K562 (cell line): ENCODE results near the gene ZC3HAV1L. TPM values are rescaled to one million over a fixed set of nuclear protein-coding genes. Genes with fewer than 3 reads are reported as not detected.
A peak's percentile ranks its signal among the peaks of the same experiment; 100 is the strongest.

Experiments used
- ATAC-seq: fragments of 200-7000 bp; cut with Tn5 transposase; 3 replicates; pipeline ENCODE4 v1.9.1; 2020; ENCODE audit warnings: moderate library complexity
- BruUV-seq: library from RNA; stranded (reverse); fragments of 400-500 nt; replicated peaks from 2 replicates; lab custom pipeline; 2021; lab: Mats Ljungman, UMichigan
- CTCF ChIA-PET: fragments of 300-600 bp; formaldehyde crosslinking; extraction: SDS; loops from one replicate; lab custom pipeline; 2021; ENCODE audit warnings: low intra/inter-chr PET ratio; lab: Yijun Ruan, JAX
- POLR2A ChIA-PET: fragments of 300-600, 350-650 bp; sonication (Branson Sonifier 250); formaldehyde crosslinking; extraction: SDS; loops from one replicate; lab custom pipeline; 2021; ENCODE audit warnings: antibody characterized with exemption, inconsistent platforms; lab: Yijun Ruan, JAX
- DNase-seq, 4 experiments: peaks; one replicate each; pipeline versions ENCODE4 v3.0.0 to v3.0.0-alpha.2; 2011 to 2018; ENCODE audit warnings: low spot score in 3 of 4, mixed read lengths in 3 of 4; ENCODE audit errors: extremely low read depth in 1 of 4
- FAIRE-seq: peaks from 2 replicates; lab custom pipeline; 2011; peaks lifted over from hg19 to GRCh38; lab: Jason Lieb, UNC
- H2AFZ ChIP-seq: 2 replicates; pipeline ENCODE4 v1.6.0; 2011; ENCODE audit warnings: low read depth, low read length, control low read depth, inconsistent platforms
- H3K27ac ChIP-seq: fragments of 200-600 bp; 3 replicates; pipeline ENCODE4 v1.8.0; 2011; ENCODE audit warnings: low read depth, mild to moderate bottlenecking, control low read depth, inconsistent platforms, low read length, moderate library complexity, mixed read lengths; ENCODE audit errors: extremely low read depth
- H3K27me3 ChIP-seq, 2 experiments: fragments of 300-600 bp in 1 of 2; 2 replicates in 1 of 2; 3 replicates in 1 of 2; pipeline versions ENCODE4 v1.6.0 to v1.8.0; 2011; ENCODE audit warnings: inconsistent platforms in 2 of 2, low read length in 2 of 2, mild to moderate bottlenecking in 1 of 2, mixed read lengths in 1 of 2, moderate library complexity in 1 of 2; ENCODE audit not compliant: control insufficient read depth in 2 of 2, insufficient read depth in 2 of 2
- H3K36me3 ChIP-seq: fragments of 300-600 bp; 3 replicates; pipeline ENCODE4 v1.8.0; 2011; ENCODE audit warnings: mild to moderate bottlenecking, low read length, inconsistent platforms; ENCODE audit not compliant: control insufficient read depth, insufficient read depth
- H3K4me1 ChIP-seq, 2 experiments: fragments of 200-600 bp in 1 of 2; replicated peaks in 1 of 2; 2 replicates in 1 of 2; 3 replicates in 1 of 2; pipeline versions ENCODE4 v1.5.1 to v1.8.0; 2011; ENCODE audit warnings: inconsistent platforms in 2 of 2, low read length in 2 of 2, mild to moderate bottlenecking in 1 of 2, mixed read lengths in 1 of 2, moderate library complexity in 1 of 2; ENCODE audit not compliant: control insufficient read depth in 2 of 2, insufficient read depth in 2 of 2
- H3K4me2 ChIP-seq: 2 replicates; pipeline ENCODE4 v1.6.1; 2011; ENCODE audit warnings: low read length, control low read depth, inconsistent platforms, mixed read lengths; ENCODE audit not compliant: insufficient read depth
- H3K4me3 ChIP-seq: fragments of 200-600 bp; sonication (generic), shearing (Covaris generic); 2 replicates; pipeline ENCODE4 v1.5.1; 2016; ENCODE audit warnings: control low read depth, inconsistent platforms
- H3K79me2 ChIP-seq: fragments of 200-600 bp; 3 replicates; pipeline ENCODE4 v1.8.0; 2011; ENCODE audit warnings: low read length, inconsistent platforms; ENCODE audit not compliant: control insufficient read depth, insufficient read depth
- H3K9ac ChIP-seq, 2 experiments: 2 replicates each; pipeline versions ENCODE4 v1.6.0 to v1.6.1; 2011; ENCODE audit warnings: low read depth in 2 of 2, low read length in 2 of 2, control low read depth in 1 of 2, inconsistent platforms in 1 of 2, mild to moderate bottlenecking in 1 of 2, mixed read lengths in 1 of 2; ENCODE audit not compliant: insufficient read depth in 1 of 2
- H3K9me1 ChIP-seq: one replicate; pipeline ENCODE4 v1.6.0; 2011; ENCODE audit warnings: inconsistent platforms, mild to moderate bottlenecking, low read length, moderate library complexity; ENCODE audit not compliant: control insufficient read depth, insufficient read depth
- H3K9me3 ChIP-seq: replicated peaks from 2 replicates; pipeline ENCODE4 v1.5.1; 2011; ENCODE audit warnings: low read depth, low read length, inconsistent platforms; ENCODE audit not compliant: control insufficient read depth, insufficient read depth
- H4K20me1 ChIP-seq: replicated peaks from 2 replicates; pipeline ENCODE4 v1.6.1; 2011; ENCODE audit warnings: low read length, inconsistent platforms, mixed read lengths; ENCODE audit not compliant: control insufficient read depth, insufficient read depth
- ARID1B ChIP-seq: fragments of 450-650 bp; IDR thresholded peaks from 2 replicates; pipeline ENCODE4 v1.6.1; 2016; ENCODE audit warnings: antibody characterized with exemption, mild to moderate bottlenecking, inconsistent platforms
- C11orf30 ChIP-seq: fragments of 450-650 bp; IDR thresholded peaks from 2 replicates; pipeline ENCODE4 v1.6.1; 2016; ENCODE audit warnings: low read depth, mild to moderate bottlenecking
- CBX3 ChIP-seq, 2 experiments: IDR thresholded peaks; 1 replicate in 1 of 2; 2 replicates in 1 of 2; pipeline ENCODE4 v1.6.1; 2012; ENCODE audit warnings: inconsistent platforms in 2 of 2, low read length in 2 of 2, borderline replicate concordance in 1 of 2, control low read depth in 1 of 2
- DPF2 ChIP-seq: fragments of 450-650 bp; IDR thresholded peaks from 2 replicates; pipeline ENCODE4 v1.6.1; 2016
- ELF1 ChIP-seq: fragments of 200-800 bp; sonication (Bioruptor generic); IDR thresholded peaks from 2 replicates; pipeline ENCODE4 v1.6.1; 2016; ENCODE audit warnings: missing genetic modification characterization, missing compliant biosample characterization
- IFI16 ChIP-seq: fragments of 250-450 bp; sonication (Bioruptor Pico); IDR thresholded peaks from 2 replicates; pipeline ENCODE4 v2.1.2; 2022; ENCODE audit warnings: mild to moderate bottlenecking, inconsistent platforms
- ILF3 ChIP-seq: fragments of 450-650 bp; IDR thresholded peaks from 2 replicates; pipeline ENCODE4 v1.6.1; 2018; ENCODE audit warnings: antibody characterized with exemption, mild to moderate bottlenecking, moderate library complexity, borderline replicate concordance
- JUND ChIP-seq, 2 experiments: IDR thresholded peaks; 2 replicates in 1 of 2; 3 replicates in 1 of 2; pipeline ENCODE4 v1.6.1; 2011; ENCODE audit warnings: borderline replicate concordance in 2 of 2, low read depth in 2 of 2, low read length in 2 of 2, improper control_type of control experiment in 1 of 2, missing biosample characterization in 1 of 2, missing genetic modification characterization in 1 of 2, missing genetic modification reagents in 1 of 2
- KDM1A ChIP-seq, 2 experiments: fragments of 450-650 bp; IDR thresholded peaks; 2 replicates each; pipeline ENCODE4 v1.6.1; 2016; ENCODE audit warnings: mild to moderate bottlenecking in 2 of 2
- MAFG ChIP-seq: fragments of 450-650 bp; conservative IDR thresholded peaks from 2 replicates; pipeline ENCODE4 v1.6.1; 2016; ENCODE audit warnings: missing genetic modification characterization, missing compliant biosample characterization
- PTRF ChIP-seq: fragments of 450-650 bp; IDR thresholded peaks from 2 replicates; pipeline ENCODE4 v1.6.1; 2016; ENCODE audit warnings: mild to moderate bottlenecking, missing genetic modification characterization, missing compliant biosample characterization
- RFX7 ChIP-seq: fragments of 250-450 bp; sonication (Bioruptor Pico); IDR thresholded peaks from 2 replicates; pipeline ENCODE4 v1.5.1; 2021; ENCODE audit warnings: mild to moderate bottlenecking
- SIN3A ChIP-seq, 2 experiments: fragments of 150-350 bp in 1 of 2; IDR thresholded peaks; 2 replicates each; pipeline ENCODE4 v1.6.1; 2011 to 2016; ENCODE audit warnings: borderline replicate concordance in 2 of 2, low read depth in 2 of 2, low read length in 2 of 2, mild to moderate bottlenecking in 2 of 2, moderate library complexity in 2 of 2; ENCODE audit not compliant: control insufficient read depth in 1 of 2
- SMARCA4 ChIP-seq: fragments of 450-650 bp; IDR thresholded peaks from 2 replicates; pipeline ENCODE4 v1.6.1; 2016
- XRCC5 ChIP-seq: fragments of 200-400 bp; formaldehyde crosslinking; IDR thresholded peaks from 2 replicates; pipeline ENCODE4 v1.6.1; 2017; ENCODE audit warnings: low read depth, mild to moderate bottlenecking, low read length
- ZNF239 ChIP-seq: fragments of 250-450 bp; sonication (Bioruptor Pico); IDR thresholded peaks from 2 replicates; pipeline ENCODE4 v1.4.0; 2020; ENCODE audit warnings: mild to moderate bottlenecking
- ZNF717 ChIP-seq: fragments of 250-450 bp; sonication (Bioruptor Pico); IDR thresholded peaks from 2 replicates; pipeline ENCODE4 v1.5.0; 2021
- ZNF766 ChIP-seq: fragments of 200-800 bp; sonication (Bioruptor generic); conservative IDR thresholded peaks from 2 replicates; pipeline ENCODE4 v1.6.1; 2016; ENCODE audit warnings: missing genetic modification characterization, missing compliant biosample characterization
- WGBS: fragments of 100-300 bp; shearing (Covaris generic); methylation state at CpG from one replicate; pipeline ENCODE4 v1.1.6; 2016; ENCODE audit warnings: low coverage, mixed read lengths; ENCODE audit not compliant: insufficient coverage; ENCODE audit errors: missing lambda C conversion rate; 5-methylcytosine and 5-hydroxymethylcytosine counted together
- in situ Hi-C: fragments of 300-500 bp; cut with MboI; formaldehyde crosslinking; loops from 4 replicates; pipeline ENCODE4 v1.15.0; 2018; ENCODE audit warnings: inconsistent platforms, mixed read lengths
- intact Hi-C: fragments of 100-400 bp; cut with micrococcal nuclease; formaldehyde crosslinking; loops from 2 replicates; pipeline ENCODE4 v1.14.2; 2022
- polyA plus RNA-seq, 8 experiments: library from polyadenylated mRNA; depleted of rRNA in 4 of 8; stranded (reverse) in 5 of 8; unstranded in 3 of 8; fragments of >200 nt; fragmentation: Nextera tagmentation in 2 of 8; fragmentation: Illumina TruSeq in 1 of 8; extraction: Ambion mirVana in 2 of 8; extraction: Trizol in 1 of 8; gene quantifications; 2 replicates each; pipeline versions ENCODE4 v1.2.1 to v1.2.3, GENCODE V29; 2011 to 2014; ENCODE audit warnings: inconsistent platforms in 1 of 8, missing spikeins in 1 of 8
- total RNA-seq, 7 experiments: library from RNA; depleted of rRNA in 6 of 7; stranded (reverse); fragments of >200 nt in 6 of 7; fragmentation: Illumina TruSeq in 2 of 7; extraction: Trizol in 2 of 7; gene quantifications; 2 replicates each; pipeline versions ENCODE4 v1.2.1 to v1.2.3, GENCODE V29; 2011 to 2021; ENCODE audit warnings: low replicate concordance in 1 of 7
- TF ChIP-seq, protein P1 (sequence below): fragments of 250-450 bp; sonication (Bioruptor Pico); IDR thresholded peaks from 2 replicates; pipeline ENCODE4 v1.5.0; 2021; ENCODE audit warnings: mild to moderate bottlenecking, moderate library complexity

The ZC3HAV1L gene
- total and polyA plus RNA-seq, 9 of the 15 experiments (the other 6 are each of a cell fraction or from before 2014, with no cell fraction given) = not detected

DNA sequence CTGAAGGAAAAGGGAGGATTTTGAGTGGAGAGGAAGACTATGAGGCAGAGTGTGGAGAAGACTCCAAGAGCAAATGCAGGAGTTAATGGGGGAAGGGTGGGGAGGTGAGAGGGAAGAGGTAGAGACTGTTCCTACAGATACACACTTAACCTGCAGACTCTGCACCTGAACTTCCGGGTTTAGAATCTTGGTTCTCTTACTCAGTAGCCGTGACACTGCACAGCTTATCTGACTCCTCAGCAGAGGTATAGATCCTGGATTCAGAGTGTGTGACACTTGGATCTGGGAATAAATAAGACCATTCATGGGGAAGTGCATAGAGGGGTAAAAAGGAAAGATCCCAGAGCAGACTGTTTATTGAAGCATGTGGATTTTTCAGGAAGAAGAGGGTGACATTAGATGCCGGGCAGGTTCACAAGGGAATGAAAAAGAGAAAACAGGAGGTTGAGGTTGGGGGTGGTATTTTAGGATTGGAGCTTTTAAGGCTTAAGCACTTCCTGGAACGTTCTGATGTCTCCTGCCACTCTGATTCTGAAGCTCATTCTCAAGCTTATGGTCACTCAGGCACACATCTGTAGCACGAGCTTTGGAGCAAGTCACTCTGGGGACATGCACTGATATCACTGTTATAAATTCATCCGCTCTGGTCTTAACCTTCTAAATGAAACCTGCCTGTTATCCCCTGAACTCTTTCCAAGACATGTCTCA lies 5.7 kb upstream of the ZC3HAV1L start (continued):
- TF ChIP-seq JUND (IDR thresholded peaks at IDR 0.05; ENCODE audit: borderline replicate concordance, low read depth, low read length) (0 out of 2 replicates have a peak, but pooled peaks have one; percentile 13), JUND (tag; IDR thresholded peaks at IDR 0.05; ENCODE audit: borderline replicate concordance, low read depth, low read length) (no peak; the same call in 2 of the 3 replicates), ELF1 (tag) (peak; percentile 82), RFX7 (no peak), PTRF (tag) (0 out of 2 replicates have a peak, but pooled peaks have one; percentile 12)
- TF ChIP-seq, all 486 proteins: peak for 15

DNA sequence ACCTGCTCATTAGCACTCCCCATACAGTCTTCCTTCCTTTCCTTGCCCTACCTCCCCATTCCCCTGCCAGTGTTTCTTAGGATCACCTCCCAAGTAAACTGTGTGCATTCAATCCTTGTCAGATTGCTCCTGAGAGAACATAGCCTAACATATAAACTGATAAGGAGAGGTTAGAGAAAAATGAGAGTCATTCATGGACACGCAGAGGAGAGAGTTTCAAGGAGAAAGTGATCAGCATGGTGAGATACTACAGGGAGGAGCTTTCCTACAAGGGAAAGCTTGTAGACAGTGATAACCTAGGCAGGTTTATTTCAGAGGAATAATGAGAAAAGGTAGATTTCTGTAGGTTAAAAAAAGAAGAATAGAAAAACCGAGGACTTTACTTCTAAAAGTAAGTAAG lies 2.8 kb upstream of the ZC3HAV1L start:
- no peak for FAIRE-seq
- TF ChIP-seq CBX3 (IDR thresholded peaks at IDR 0.05; ENCODE audit: borderline replicate concordance in 1 of 2, low read length in 2 of 2) (no peak), IFI16 (CRISPR knock-in tag) (no peak), XRCC5 (no peak), C11orf30 (peak; percentile 43; the same call in 1 of the 2 replicates), SMARCA4 (no peak), ZNF717 (CRISPR knock-in tag) (no peak), ZNF766 (CRISPR knock-in tag) (peak; percentile 85), ILF3 (no peak), ARID1B (0 out of 2 replicates have a peak, but pooled peaks have one; percentile 17), DPF2 (peak; percentile 60), MAFG (tag) (peak; percentile 79), ZNF239 (CRISPR knock-in tag) (no peak), KDM1A (IDR thresholded peaks at IDR 0.05) (peak in 1 of 2 experiments; percentile 37; a peak in 1 of 4 replicates), SIN3A (IDR thresholded peaks at IDR 0.05; ENCODE audit: borderline replicate concordance in 2 of 2, control insufficient read depth in 1 of 2, low read depth in 2 of 2, low read length in 2 of 2) (no peak)
- TF ChIP-seq, protein P1, sequence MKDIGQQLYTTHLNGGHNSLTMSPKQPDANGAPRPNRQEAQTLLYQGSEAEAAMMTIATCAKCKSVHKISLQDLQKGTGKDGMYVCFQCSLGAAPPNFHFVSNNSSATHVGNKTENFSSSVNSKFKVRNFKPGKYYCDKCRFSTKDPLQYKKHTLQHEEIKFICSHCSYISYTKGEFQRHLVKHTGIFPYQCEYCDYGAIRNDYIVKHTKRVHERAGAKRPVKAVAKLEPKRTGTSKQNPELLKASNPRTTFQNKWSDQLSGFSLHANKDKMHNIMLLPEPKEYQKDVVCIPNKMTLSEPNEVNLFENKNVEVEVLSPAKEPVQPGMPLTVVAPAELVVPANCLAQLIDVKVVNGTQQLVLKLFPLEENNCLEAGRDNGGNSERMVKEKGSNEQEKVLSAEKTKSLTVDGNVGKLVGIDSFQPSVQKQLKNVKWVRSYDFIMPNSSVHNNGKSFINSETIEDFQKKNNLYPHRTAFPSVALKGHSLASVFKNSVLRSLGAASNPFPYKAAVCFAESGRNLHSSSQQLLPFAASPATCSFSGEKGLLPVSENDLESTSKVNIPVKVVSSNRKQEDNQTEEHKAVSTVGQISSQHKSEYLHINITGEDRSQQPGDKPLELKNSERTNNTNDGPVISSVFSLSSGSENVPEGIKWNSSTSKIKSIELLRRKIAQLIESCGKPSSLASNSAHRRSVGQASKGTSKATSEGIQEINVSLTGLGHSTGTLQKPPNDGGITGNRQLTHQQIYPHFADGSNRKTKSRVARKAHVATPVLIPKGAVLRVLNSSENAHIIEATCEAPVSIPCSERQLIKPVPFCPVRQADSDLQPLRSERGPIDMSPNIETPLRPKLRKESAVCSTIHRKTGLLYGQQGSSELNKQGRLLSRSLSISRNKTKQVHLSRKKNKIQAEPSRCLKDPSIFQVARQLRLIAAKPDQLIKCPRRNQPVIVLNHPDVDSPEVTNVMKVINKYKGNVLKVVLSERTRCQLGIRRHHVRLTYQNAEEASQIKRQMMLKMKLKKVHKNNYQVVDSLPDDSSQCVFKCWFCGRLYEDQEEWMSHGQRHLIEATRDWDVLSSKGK (CRISPR knock-in tag) = no peak

More for the DNA sequence above, 2.8 kb upstream of the ZC3HAV1L start:
- H3K4me2 ChIP-seq = no peak overlapping the region
- CTCF ChIA-PET = no interaction called here
- peaks cover 13 to 16% of the 10 kb centered on the region in 2 experiments; a peak in 4 of 5 replicates for H3K4me1 ChIP-seq
- POLR2A ChIA-PET = interaction anchor here (1.1 to 1.4 kb wide), 3 partner anchors 8 to 21 kb away, joined by 3 to 5 read pairs (median 3); no protein-coding TSS in a partner anchor
- 0 out of 5 replicates have a peak, but pooled peaks cover 0 to 3% of the 10 kb centered on the region in 2 experiments for H3K27me3 ChIP-seq
- no peaks in the 10 kb centered on the region for H3K79me2 ChIP-seq
- H2AFZ ChIP-seq = no peak overlapping the region
- ATAC-seq = peak; percentile 37
- no peaks in the 10 kb centered on the region for H3K9me1 ChIP-seq
- WGBS = 0% methylated on average over 2 of the region's 2 CpGs
- DNase-seq = peak in 1 of 4 experiments; percentile 18
- no peak overlapping the region for H3K27ac ChIP-seq
- H4K20me1 ChIP-seq = no peaks in the 10 kb centered on the region
- H3K9me3 ChIP-seq = no peaks in the 10 kb centered on the region
- in situ Hi-C loops = no loop called here
- H3K4me3 ChIP-seq = no peak overlapping the region
- H3K9ac ChIP-seq = no peak overlapping the region
- peaks cover 3% of the 10 kb centered on the region; the same call in 1 of the 3 replicates for H3K36me3 ChIP-seq
- intact Hi-C loops = no loop called here
- BruUV-seq = no TSS peak
